Caco-2 (cell line): ENCODE measurements around the gene KRT79. TPM values are rescaled to one million over a fixed set of nuclear protein-coding genes. Genes with fewer than 3 reads are reported as not detected.

ENCODE experiments used
- BruUV-seq: library from RNA; stranded (reverse); fragments of 400-500 nt; replicated peaks from 2 replicates; lab custom pipeline; 2021; lab: Mats Ljungman, UMichigan
- CTCF ChIA-PET: fragments of 300-600 bp; sonication (Branson Sonifier 250); formaldehyde crosslinking; loops from one replicate; lab custom pipeline; 2022; ENCODE audit warnings: antibody characterized with exemption; lab: Charles Lee
- POLR2A ChIA-PET: fragments of 300-600 bp; sonication (Branson Sonifier 250); formaldehyde crosslinking; loops from one replicate; lab custom pipeline; 2022; ENCODE audit warnings: antibody characterized with exemption; lab: Charles Lee
- DNase-seq, 2 experiments: peaks; one replicate each; pipeline versions ENCODE4 v3.0.0 to v3.0.0-alpha.2; 2020 to 2022
- H3K27me3 ChIP-seq: replicated peaks from 2 replicates; pipeline ENCODE4 v1.6.0; 2011; ENCODE audit warnings: low read length; ENCODE audit not compliant: control insufficient read depth, insufficient read depth
- H3K36me3 ChIP-seq: 2 replicates; pipeline ENCODE4 v1.5.1; 2011; ENCODE audit warnings: low read length; ENCODE audit not compliant: control insufficient read depth, insufficient read depth
- H3K4me1 ChIP-seq: fragments of 250-450 bp; sonication (Bioruptor Pico); 2 replicates; pipeline ENCODE4 v1.5.1; 2020; ENCODE audit warnings: mild to moderate bottlenecking
- H3K4me3 ChIP-seq: 2 replicates; pipeline ENCODE4 v1.5.1; 2011; ENCODE audit warnings: low read depth, mild to moderate bottlenecking, control low read depth, low read length
- H3K9me3 ChIP-seq: fragments of 250-450 bp; sonication (Bioruptor Pico); 2 replicates; pipeline ENCODE4 v1.5.1; 2020; ENCODE audit warnings: mild to moderate bottlenecking, moderate library complexity
- H3K27ac Mint-ChIP-seq: one replicate; pipeline ENCODE4 v1.8.0; 2022; ENCODE audit warnings: mixed read lengths; ENCODE audit not compliant: unreplicated experiment
- H3K27me3 Mint-ChIP-seq: one replicate; pipeline ENCODE4 v1.8.0; 2022; ENCODE audit warnings: mixed read lengths; ENCODE audit not compliant: insufficient read depth, unreplicated experiment
- H3K36me3 Mint-ChIP-seq: one replicate; pipeline ENCODE4 v1.8.0; 2022; ENCODE audit warnings: mild to moderate bottlenecking, mixed read lengths; ENCODE audit not compliant: insufficient read depth, unreplicated experiment
- H3K4me1 Mint-ChIP-seq: one replicate; pipeline ENCODE4 v1.8.0; 2022; ENCODE audit warnings: low read depth, mixed read lengths; ENCODE audit not compliant: unreplicated experiment
- H3K4me3 Mint-ChIP-seq: one replicate; pipeline ENCODE4 v1.8.0; 2022; ENCODE audit warnings: mild to moderate bottlenecking, moderate library complexity, mixed read lengths; ENCODE audit not compliant: unreplicated experiment
- H3K9me3 Mint-ChIP-seq: one replicate; pipeline ENCODE4 v1.8.0; 2022; ENCODE audit warnings: mixed read lengths; ENCODE audit not compliant: unreplicated experiment
- intact Hi-C: fragments of 100-400 bp; cut with micrococcal nuclease; formaldehyde crosslinking; loops from one replicate; pipeline ENCODE4 v1.10.0; 2022; ENCODE audit not compliant: unreplicated experiment
- total RNA-seq: library from RNA; stranded (reverse); gene quantifications from 2 replicates; pipeline ENCODE4 v1.2.3, GENCODE V29; 2022
- TF ChIP-seq, protein P1 (sequence below), 2 experiments: fragments of 200-600 bp in 1 of 2; IDR thresholded peaks; 1 replicate in 1 of 2; 2 replicates in 1 of 2; pipeline versions ENCODE4 v1.5.1 to v1.8.0; 2011 to 2022; ENCODE audit warnings: antibody characterized with exemption in 1 of 2, control low read depth in 1 of 2, inconsistent platforms in 1 of 2, low read depth in 1 of 2, low read length in 1 of 2, mild to moderate bottlenecking in 1 of 2, moderate library complexity in 1 of 2; ENCODE audit not compliant: insufficient read depth in 1 of 2, severe bottlenecking in 1 of 2, unreplicated experiment in 1 of 2

Gene KRT79
- total RNA-seq, 1 experiment from 2014 or later: not detected

DNA sequence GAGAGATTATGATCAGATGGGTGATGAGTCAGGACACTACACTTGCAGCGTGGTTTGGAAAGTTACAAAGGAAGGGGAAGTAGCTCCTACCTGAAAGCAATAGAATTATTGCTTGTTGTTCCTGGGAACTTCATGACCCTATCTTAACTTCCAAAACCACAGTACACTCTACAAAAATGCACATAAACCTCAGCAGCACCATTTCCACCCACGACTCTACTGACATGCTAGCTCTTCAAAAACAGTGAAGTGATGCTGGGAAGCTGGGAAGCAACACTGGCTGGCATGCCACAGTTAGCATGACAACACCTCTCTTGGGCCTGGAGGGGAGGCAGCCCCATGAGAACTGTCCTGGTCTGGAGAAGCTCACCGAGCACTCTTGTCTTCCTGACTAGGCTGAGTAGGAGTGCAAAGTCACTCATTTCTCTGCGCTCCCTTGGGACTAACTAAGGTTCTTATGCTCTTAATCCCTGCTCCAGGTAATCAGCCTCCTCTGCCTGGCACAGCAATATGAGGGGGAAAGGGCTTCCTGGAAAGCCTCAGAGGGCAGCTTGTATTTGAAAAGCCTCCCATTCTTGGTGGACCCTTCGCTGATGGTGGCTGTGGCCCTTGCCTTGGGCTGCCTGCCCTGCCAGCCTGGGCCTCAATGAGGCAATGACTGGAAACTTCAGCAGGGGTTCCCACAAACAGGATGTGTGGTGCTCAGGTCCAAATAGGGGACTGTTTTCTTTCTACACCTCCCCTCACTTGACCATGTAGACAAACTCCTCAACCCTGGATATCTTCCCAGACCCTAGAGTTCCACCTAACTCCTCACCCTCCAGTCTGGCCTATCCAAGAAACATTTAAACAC, 39.4 kb downstream of the KRT79 start:
- H3K4me1 ChIP-seq: peaks cover 12% of the 10 kb centered on the region
- intact Hi-C loops: no loop called here
- Mint-ChIP-seq H3K27ac (no peak overlapping the region), H3K27me3 (no peaks in the 10 kb centered on the region), H3K4me1 (peaks cover 11% of the 10 kb centered on the region), H3K4me3 (no peak overlapping the region), H3K9me3 (no peaks in the 10 kb centered on the region), H3K36me3 (no peaks in the 10 kb centered on the region)
- no peaks in the 10 kb centered on the region for H3K36me3 ChIP-seq
- H3K27me3 ChIP-seq: no peaks in the 10 kb centered on the region
- POLR2A ChIA-PET: no interaction called here
- DNase-seq: no peak
- H3K4me3 ChIP-seq: no peak overlapping the region
- TF ChIP-seq, protein P1, sequence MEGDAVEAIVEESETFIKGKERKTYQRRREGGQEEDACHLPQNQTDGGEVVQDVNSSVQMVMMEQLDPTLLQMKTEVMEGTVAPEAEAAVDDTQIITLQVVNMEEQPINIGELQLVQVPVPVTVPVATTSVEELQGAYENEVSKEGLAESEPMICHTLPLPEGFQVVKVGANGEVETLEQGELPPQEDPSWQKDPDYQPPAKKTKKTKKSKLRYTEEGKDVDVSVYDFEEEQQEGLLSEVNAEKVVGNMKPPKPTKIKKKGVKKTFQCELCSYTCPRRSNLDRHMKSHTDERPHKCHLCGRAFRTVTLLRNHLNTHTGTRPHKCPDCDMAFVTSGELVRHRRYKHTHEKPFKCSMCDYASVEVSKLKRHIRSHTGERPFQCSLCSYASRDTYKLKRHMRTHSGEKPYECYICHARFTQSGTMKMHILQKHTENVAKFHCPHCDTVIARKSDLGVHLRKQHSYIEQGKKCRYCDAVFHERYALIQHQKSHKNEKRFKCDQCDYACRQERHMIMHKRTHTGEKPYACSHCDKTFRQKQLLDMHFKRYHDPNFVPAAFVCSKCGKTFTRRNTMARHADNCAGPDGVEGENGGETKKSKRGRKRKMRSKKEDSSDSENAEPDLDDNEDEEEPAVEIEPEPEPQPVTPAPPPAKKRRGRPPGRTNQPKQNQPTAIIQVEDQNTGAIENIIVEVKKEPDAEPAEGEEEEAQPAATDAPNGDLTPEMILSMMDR (IDR thresholded peaks at IDR 0.05; ENCODE audit: insufficient read depth in 1 of 2, low read depth in 1 of 2, low read length in 1 of 2, severe bottlenecking in 1 of 2, unreplicated experiment in 1 of 2): no peak
- BruUV-seq: no TSS peak
- no peaks in the 10 kb centered on the region for H3K9me3 ChIP-seq
- CTCF ChIA-PET: no interaction called here

GRCh38 chr12:52792185-52793029, 41.7 kb downstream of the KRT79 start:
- Histone ChIP-seq H3K36me3 (no peaks in the 10 kb centered on the region), H3K4me3 (no peak overlapping the region), H3K9me3 (no peaks in the 10 kb centered on the region), H3K27me3 (no peaks in the 10 kb centered on the region), H3K4me1 (no peaks in the 10 kb centered on the region)
- ChIA-PET POLR2A (no interaction called here), CTCF (no interaction called here)
- Mint-ChIP-seq H3K9me3 (no peaks in the 10 kb centered on the region), H3K36me3 (no peaks in the 10 kb centered on the region), H3K27ac (no peak overlapping the region), H3K4me1 (no peaks in the 10 kb centered on the region), H3K27me3 (no peaks in the 10 kb centered on the region), H3K4me3 (no peak overlapping the region)
- intact Hi-C loops: no loop called here
- no peak for DNase-seq
- TF ChIP-seq, protein P1 (IDR thresholded peaks at IDR 0.05; ENCODE audit: insufficient read depth in 1 of 2, low read depth in 1 of 2, low read length in 1 of 2, severe bottlenecking in 1 of 2, unreplicated experiment in 1 of 2): no peak
- no TSS peak for BruUV-seq
